ENCODE data around the gene ERCC2.
"Not testable (repeated sequence)": the region's sequence is repeated elsewhere in the genome, so short reads cannot be mapped to it uniquely, and the experiment has no call there.

Gene ERCC2

DNA sequence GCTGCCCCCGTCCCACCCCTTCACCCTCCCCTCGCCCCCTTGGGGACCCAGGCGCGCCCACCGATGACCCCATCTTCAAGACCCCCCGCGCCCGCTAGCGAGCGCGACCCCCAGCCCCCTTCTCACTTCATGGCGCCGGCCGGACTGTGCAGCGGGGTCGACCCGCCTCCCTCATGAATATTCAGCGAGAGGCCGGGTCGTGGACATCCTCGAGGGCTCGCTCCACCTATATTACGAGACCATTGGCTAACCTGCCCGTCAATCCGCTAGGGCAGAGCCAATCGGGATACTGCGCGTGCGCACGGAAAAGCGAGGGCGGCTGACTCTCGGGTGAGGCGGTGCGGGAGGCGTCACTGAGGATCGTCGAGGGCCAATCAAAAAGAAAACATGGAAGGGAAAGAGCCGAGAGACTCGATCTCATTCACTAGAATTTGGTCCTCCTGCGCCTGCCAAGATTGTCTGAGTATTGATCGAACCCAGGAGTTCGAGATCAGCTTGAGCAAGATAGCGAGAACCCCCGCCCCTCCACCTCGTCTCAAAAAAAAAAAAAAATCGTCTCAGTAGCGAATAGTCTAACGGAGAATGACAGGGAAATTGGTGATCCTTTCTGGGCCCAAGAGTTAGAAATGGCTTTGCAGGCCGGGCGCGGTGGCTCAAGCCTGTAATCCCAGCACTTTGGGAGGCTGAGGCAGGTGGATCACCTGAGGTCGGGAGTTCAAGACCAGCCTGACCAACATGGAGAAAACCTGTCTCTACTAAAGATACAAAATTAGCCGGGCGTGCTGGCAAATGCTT lies at the start of gene ERCC2:
Gene ERCC2 (minus strand): TSS at position 164 of the 795 bp plus-strand sequence. CDS start 33 bp downstream, at position 131.
- DNase-seq (ENCODE audit: low spot score) = peak; percentile 100

DNA sequence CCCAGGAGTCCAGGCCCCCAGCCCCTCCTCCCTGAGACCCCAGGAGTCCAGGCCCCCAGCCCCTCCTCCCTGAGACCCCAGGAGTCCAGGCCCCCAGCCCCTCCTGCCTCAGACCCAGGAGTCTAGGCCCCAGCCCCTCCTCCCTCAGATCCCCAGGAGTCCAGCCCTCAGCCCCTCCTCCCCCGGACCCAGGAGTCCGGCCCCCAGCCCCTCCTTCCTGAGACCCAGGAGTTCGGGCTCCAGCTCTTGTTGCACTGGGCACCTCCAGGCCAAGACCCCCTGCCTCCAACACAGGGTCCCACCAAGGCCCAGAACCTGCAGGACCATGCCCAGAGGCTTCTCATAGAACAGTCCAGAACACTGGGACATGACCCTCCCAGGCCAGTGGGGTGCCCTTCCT lies 49.5 kb upstream of the ERCC2 start:
- no peak for DNase-seq (ENCODE audit: low spot score)

DNA sequence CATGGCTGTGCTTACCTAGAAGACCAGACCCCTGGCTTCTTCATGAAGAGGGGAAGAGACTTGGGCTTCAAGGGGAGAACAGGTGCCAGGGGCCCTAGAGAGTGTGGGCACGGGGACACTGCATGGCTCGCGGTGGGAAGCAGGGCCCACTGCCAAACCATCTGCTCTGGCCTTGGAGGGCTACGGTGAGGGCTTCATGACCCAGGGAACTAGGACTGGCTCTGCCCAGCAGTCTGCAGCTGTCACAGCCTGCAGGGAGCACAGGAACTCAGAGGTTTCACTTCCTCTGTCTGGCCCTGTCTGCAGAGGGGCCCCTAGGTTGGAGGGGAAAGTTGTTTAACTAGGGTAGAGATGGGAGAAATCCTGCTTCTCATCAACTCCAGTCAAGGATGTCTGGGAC lies 49.0 kb upstream of the ERCC2 start:
- no peak for DNase-seq (ENCODE audit: low spot score)

DNA sequence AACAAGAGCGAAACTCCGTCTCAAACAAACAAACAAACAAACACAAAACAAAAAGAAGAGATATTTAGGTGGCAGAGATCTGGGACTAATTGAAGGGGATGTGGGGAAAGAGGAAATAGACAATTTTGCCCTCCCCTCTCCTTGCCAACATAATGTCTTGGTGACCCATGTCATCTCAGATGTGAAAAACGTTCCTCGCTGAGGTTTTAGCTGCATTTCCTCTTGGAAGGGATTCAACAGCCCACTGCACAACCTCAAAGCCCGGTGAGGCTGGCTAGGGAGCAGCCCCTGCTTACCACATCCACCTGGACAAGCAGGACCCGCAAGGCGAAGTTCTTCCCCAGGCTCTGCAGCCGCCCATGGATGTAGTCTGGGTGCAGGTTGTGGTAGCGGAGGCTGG lies 48.4 kb upstream of the ERCC2 start:
- no peak for DNase-seq (ENCODE audit: low spot score)

DNA sequence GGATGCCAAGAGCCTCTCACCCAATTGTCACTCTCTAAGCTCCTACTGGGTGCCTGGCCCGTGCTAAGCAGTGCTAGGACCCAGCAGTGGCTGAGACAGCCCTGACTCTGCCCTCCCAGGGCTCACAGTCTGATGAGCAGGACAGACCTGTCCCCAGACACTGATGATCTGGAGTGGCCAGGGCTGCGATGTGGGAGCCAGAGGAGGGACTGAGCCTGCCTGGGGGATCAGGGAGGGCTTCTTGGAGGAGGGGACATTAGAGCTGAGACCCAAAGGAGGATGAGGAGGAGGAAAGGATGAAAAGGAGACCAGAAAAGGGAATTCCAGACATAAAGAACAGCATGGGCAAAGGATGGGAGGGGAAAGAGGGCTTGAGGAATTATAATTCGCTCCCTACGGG lies 46.8 kb upstream of the ERCC2 start:
- no peak for DNase-seq (ENCODE audit: low spot score)

DNA sequence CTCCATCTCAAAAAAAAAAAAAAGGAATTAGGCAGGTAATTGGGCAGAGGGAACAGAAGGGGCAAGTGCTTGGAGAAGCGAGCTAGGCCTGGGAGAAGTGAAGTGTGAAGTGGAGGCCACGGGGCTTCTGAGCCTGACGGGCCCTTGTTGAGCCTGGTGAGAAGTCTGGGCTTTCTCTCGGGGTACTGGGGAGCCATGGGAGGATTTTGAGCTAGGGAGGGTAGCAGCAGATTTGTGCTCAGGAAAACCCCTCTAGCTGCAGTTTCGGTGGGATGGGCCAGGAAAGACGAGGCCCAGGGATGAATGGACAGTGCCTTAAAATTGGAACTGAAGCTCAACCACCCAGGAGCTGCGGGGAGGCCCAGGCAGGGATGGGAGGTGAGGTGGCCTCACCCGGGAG lies 44.1 kb upstream of the ERCC2 start:
- DNase-seq (ENCODE audit: low spot score) = no peak

DNA sequence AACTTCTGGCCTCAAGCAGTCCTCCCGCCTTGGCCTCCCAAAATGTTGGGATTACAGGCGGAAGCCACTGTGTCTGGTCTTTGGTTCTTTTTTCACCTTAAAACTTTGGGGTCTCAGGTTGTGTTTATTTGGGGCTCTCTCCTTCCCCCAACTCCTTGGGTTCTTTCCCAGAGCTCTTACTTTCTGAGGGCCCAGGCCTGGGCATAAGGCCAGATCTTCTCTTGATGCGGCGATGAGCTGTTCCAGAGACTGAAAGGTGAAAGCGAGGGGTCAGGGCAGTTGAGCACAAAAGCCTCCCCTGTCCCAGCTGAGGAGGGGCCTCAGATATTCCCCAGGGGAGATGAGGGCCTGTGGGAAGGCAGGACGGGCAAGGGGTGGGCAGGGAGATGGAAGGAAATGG lies 43.1 kb upstream of the ERCC2 start:
- no peak for DNase-seq (ENCODE audit: low spot score)

DNA sequence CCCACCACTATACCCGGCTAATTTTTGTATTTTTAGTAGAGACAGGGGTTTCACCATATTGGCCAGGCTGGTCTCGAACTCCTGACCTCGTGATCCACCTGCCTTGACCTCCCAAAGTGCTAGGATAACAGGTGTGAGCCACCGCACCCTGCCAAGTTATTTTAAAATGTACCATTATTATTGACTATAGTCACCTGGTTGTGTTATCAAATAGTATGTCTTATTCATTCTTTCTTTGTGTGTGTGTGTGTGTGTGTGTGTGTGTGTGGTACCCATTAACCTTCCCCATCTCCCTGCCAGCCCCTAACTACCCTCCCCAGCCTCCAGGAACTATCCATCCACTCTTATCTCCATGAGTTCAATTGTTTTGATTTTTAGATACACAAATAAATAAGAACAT lies 40.0 kb upstream of the ERCC2 start:
- not testable (repeated sequence) for DNase-seq (ENCODE audit: low spot score)

DNA sequence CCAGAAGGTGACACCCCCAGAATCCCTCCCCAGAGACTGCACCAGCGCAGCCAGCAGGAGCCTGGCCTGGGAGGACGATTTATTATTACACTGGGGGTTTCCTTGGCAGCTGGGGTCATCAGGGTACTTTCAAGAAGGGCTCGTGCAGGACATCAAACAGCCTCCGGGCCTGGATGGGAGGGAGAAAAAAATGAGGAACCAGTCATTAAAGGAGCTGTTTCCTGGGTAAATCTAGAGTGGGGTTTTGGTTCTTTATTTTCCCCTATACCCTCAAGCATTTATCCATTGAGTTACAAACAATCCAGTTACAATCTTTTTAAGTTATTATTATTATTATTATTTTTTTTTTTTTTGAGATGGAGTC lies 39.2 kb upstream of the ERCC2 start:
- no peak for DNase-seq (ENCODE audit: low spot score)

DNA sequence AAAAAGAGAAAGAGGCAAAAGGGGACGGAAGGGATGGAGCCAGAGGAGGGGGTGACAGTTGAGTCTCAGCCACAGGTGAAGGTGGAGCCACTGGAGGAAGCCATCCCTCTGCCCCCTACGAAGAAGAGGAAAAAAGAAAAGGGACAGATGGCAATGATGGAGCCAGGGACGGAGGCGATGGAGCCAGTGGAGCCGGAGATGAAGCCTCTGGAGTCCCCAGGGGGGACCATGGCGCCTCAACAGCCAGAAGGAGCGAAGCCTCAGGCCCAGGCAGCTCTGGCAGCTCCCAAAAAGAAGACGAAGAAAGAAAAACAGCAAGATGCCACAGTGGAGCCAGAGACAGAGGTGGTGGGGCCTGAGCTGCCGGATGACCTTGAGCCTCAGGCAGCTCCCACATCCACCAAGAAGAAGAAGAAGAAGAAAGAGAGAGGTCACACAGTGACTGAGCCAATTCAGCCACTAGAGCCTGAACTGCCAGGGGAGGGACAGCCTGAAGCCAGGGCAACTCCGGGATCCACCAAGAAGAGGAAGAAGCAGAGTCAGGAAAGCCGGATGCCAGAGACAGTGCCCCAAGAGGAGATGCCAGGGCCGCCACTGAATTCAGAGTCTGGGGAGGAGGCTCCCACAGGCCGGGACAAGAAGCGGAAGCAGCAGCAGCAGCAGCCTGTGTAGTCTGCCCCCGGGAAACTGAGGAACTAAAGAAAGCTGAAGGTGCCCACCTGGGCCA lies 38.6 kb upstream of the ERCC2 start:
- DNase-seq (ENCODE audit: low spot score) = no peak

DNA sequence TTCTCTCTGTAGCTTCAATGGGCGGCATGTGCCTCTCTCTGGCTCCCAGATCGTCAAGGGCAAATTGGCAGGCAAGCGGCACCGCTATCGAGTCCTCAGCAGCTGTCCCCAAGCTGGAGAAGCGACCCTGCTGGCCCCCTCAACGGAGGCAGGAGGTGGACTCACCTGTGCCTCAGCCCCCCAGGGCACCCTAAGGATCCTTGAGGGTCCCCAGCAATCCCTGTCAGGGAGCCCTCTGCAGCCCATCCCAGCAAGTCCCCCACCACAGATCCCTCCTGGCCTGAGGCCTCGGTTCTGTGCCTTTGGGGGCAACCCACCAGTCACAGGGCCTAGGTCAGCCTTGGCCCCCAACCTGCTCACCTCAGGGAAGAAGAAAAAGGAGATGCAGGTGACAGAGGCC lies 37.7 kb upstream of the ERCC2 start:
- DNase-seq (ENCODE audit: low spot score) = no peak

DNA sequence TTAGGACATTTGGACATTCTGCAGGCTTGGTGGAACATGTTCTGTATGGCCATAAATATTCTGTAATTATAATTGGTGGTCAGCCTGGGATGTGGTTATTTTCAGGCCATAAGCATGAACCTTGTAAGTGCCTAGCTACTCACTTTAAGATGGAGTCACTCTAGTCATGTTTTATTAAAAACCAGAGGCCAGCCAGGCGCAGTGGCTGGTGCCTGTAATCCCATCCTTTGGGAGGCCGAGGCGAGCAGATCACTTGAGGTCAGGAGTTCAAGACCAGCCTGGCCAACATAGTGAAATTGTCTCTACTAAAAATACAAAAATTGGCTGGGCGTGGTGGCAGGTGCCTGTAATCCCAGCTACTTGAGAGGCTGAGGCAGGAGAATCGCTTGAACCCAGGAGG lies 37.2 kb upstream of the ERCC2 start:
- not testable (repeated sequence) for DNase-seq (ENCODE audit: low spot score)

DNA sequence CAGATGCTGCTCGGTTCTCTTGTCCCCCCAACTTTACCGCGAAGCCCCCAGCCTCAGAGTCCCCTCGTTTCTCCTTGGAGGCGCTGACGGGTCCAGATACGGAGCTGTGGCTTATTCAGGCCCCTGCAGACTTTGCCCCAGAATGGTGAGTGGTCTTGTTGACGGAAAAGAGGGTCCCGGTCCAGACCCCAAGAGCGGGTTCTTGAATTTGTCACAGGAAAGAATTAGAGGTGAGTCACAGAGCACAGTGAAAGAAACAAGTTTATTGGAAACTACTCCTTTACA lies 36.7 kb upstream of the ERCC2 start:
- DNase-seq (ENCODE audit: low spot score) = no peak

DNA sequence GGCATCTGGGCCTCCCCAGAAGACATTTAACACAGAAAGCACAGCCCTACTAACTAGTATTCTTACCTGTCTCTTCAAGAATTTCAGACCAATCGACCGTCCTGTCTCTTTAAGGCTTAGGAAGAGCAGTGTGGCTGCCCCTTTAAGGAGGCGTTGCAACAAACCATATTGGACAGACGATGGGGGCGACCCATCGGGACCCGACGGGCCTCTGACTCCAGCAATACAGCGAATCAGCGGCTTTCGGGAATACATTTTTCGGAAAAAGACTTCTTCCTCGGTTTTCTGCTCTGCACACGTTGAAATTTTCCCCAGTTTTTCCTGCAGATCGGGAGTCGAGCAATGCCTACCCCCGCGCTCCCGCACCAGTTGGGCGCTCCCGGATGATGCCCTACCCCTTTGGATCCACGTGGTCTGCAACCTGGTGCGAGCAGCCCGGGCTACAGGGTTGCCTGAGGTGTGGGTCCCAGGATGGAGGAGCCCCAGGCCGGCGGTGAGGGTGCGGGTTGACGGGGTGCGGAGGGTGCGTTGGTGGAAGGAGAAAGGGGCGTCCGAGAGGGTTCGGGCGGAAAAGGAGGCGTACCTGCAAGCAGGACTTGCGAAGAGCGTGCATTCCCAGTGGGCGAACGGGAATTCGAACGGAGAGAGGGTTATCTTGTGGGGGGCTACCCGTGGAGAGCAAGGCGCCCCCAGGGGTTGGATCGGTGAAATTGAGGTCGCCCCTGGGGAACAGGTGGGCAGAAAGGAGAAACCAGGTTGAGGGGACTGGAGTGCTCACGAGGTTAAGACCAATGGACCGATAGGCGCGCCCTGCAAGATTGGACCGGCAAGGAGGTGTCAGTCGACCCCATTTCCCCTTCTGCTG lies 36.1 kb upstream of the ERCC2 start, which contains the start of gene POLR1G:
Gene POLR1G (plus strand): TSS at position 419 of the 865 bp plus-strand sequence. CDS start 53 bp downstream, at position 472.
- peak; percentile 90 for DNase-seq (ENCODE audit: low spot score)

DNA sequence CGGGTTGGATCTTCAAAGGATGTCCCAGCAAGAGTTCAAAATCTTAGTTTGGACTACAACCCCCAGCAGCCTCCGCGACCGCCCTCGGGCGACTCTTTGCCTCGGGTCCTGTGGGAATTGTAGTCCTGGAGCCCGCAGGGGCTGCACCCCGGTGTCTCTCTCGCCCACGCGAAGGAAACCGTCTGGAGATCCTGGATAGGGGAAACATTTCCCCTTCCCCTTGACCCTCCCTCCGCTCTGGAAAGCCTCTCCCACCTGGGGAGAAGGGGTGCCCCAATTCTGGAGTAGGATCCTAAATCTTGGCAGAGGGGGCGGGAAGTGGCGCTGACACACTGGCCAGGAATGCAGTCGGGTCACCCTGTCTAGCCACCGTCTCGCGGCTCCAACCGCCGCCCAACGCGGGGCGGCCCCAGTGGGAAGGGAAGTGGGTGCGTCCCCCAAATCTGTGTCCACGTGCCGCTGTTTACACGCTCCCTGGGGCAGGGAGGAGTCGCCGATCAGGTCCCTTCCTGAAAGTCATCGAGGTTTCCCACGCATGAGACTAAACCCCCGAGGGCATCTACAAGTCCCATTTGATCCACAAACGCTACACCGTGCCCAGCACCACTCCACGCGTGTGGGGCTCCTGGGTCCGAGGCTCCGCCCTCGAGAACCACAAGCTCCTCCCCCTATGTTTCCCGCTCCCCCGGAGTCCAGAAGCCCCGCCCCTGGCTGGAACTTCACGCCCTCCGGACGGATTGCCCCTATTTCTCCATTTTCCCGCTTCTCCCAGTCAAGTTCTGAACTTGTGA lies 35.3 kb upstream of the ERCC2 start:
- peak; percentile 93 for DNase-seq (ENCODE audit: low spot score)

DNA sequence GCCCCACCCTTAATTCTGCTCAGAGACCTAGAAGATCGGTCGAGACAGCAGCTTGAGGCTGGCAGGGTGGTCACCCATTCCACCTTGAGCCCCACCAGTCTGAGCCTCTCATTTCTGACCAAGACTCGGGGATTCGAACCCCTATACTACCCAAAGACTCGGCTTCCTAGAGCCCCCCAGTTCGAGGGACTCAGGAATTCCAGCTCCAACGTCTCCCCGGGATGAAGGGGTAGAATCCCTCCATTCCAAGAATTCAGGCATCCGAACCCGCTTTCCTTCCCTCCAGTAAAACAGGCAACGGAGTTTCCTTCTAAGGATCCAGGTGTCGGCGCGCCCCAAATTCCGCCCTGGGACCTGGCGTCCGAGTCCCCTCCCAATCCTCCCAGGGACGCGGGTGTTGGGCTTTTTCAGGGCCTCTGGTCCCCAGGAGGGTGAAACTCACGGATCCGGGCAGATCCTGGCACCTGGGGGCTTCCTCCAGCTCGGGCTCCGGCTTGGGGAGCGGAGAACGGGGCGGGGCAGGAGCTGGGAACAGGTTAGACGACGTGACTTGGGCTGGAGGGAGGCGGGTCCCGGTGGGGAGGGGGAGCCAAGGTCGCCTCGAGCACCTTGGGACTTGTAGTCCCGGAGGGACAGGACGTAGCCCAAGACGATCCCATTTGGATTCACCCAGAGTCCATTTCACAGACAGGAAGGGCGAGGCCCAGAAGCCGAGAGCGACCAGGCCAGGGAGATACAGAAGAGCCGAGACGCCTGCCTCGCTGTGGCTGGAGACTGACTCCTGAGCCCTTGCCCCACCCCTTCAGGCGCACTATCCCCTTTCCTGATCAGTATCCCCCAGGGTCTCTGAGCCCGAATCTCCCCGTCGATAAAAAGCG lies 34.4 kb upstream of the ERCC2 start, which contains the start of gene PPP1R13L:
Gene PPP1R13L (minus strand): TSS at position 513 of the 878 bp plus-strand sequence. CDS start 6,751 bp downstream, outside the sequence.
- peak; percentile 87 for DNase-seq (ENCODE audit: low spot score)

DNA sequence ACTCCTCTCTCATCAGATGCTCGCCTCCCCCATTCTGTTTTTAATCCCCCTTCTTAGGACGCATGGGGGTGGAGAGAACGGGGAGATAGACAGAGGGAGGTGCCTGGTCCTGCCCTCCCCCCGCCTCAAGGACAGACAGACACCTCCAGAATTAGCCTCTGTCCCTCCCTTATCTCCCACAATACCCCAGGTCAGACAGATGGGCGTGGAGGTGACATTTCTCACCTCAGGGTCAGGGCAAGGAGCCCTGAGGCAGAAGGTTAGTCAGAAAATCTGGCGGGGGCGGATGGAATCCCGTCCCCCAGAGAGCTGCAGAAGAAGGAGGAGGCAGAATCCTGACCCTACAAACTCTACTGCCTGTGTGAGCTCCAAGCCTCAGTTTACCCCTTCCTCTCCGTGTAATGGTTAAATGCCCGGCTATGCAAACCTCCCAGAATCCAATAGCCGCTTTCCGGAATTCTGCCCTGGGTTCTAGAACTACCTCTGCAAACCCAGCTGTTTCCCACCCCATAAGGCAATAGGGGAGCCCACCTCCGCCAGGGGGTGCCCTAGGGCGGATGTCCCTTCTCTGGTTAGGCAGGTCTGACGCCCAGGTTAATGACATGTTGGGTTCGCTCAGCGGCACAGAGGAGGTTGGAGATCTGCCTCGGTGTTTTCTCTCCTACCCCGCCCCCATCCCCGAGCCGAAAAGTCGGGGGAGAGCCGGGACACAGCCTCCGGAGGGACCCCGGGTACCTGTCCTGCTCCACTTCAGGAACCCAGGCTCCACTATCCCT lies 33.6 kb upstream of the ERCC2 start:
- peak; percentile 74 for DNase-seq (ENCODE audit: low spot score)

DNA sequence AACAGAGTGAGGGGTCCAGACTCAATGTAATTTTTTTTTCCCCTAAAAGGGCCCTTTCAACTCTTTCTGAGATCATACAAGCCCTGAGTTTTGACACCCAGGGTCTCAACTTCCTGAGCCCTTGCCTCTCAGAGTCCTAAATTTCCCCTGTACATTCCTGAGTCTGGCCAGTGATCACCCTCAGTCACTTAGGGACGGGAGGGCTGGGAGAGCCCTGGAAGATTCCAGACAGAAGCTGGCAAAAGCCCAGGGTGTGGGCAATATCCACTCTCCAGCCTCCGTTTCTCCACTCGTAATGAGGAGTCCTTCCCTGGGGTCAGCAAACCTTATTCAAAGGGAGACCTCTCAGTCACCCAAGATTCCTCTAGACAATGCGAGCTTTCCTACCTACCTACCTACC lies 32.9 kb upstream of the ERCC2 start:
- DNase-seq (ENCODE audit: low spot score) = peak; percentile 53

DNA sequence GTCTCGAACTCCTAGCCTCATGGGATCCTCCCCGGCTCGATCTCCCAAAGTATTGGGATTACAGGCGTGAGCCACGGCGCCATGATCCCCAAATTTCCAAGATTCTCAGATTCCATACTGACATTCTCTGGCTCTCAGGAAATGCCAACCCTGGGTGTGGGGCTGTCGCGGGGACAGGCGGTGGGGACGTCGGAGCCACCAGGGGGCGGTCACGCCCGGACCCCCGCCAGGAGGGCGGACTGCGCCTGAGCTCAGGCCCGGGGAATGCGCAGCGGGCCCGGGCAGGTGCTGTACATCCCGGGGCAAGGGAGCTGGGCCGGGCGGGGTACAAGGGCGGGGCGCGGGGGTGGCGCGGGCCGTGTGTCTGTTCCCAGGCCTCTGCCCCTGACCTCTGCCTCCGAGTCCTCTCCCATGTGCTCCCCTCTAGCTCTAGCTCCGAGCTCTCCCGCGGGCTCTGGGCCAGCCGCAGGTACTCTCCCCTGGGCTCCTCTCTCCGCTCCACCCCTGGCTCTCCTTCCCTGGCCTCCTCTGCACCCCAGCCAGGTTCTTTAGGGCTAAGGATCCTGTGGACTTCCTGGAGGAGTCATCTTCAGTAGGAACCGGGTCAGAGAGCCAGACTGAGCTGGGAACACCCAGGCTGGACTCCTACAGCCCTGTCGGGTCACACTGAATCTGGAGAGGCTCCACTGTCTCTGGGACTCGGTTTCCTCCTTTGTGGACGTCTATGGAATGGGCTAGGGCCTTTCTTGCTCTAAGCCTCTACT lies 32.1 kb upstream of the ERCC2 start:
- DNase-seq (ENCODE audit: low spot score) = peak; percentile 75
